HL-60/S4 treated with retinoic acid at 250 ng/mL for 4 days and 3 days (cell line): Measurements from ENCODE around the gene PPP1R1B.

Experiments used
- in situ Hi-C: fragments of 300-500 bp; cut with MboI; formaldehyde crosslinking; loops from 2 replicates; pipeline ENCODE4 v1.7.0; 2022; ENCODE audit warnings: low sequenced_read_pairs

Gene PPP1R1B

GRCh38 chr17:39651923-39652586 is 25.3 kb downstream of the PPP1R1B start:
- in situ Hi-C loops: no loop called here

- in situ Hi-C loops: no loop called here
These were observed 26.0 kb downstream of the PPP1R1B start for GRCh38 chr17:39652587-39653315.

GRCh38 chr17:39653316-39653661 is 26.5 kb downstream of the PPP1R1B start:
- in situ Hi-C loops: no loop called here

- in situ Hi-C loops: no loop called here
These were observed 27.0 kb downstream of the PPP1R1B start for GRCh38 chr17:39653662-39654331.

GRCh38 chr17:39655105-39655504 is 28.4 kb downstream of the PPP1R1B start:
- in situ Hi-C loops: no loop called here

GRCh38 chr17:39658346-39658745 is 31.6 kb downstream of the PPP1R1B start:
- in situ Hi-C loops: no loop called here

GRCh38 chr17:39658760-39659159 is 32.0 kb downstream of the PPP1R1B start:
- in situ Hi-C loops: no loop called here

GRCh38 chr17:39659279-39660010 is 32.7 kb downstream of the PPP1R1B start:
- in situ Hi-C loops: no loop called here

GRCh38 chr17:39660011-39660360 is 33.2 kb downstream of the PPP1R1B start:
- in situ Hi-C loops: no loop called here

GRCh38 chr17:39660397-39661385 is 33.9 kb downstream of the PPP1R1B start:
- in situ Hi-C loops: no loop called here

GRCh38 chr17:39661744-39662541 is 35.2 kb downstream of the PPP1R1B start:
- in situ Hi-C loops: no loop called here

- in situ Hi-C loops: no loop called here
These were observed 36.0 kb downstream of the PPP1R1B start for GRCh38 chr17:39662551-39663339.

GRCh38 chr17:39663340-39663687 is 36.6 kb downstream of the PPP1R1B start:
- in situ Hi-C loops: no loop called here

GRCh38 chr17:39663688-39664580 is 37.2 kb downstream of the PPP1R1B start:
- in situ Hi-C loops: no loop called here

GRCh38 chr17:39664581-39665561 is 38.1 kb downstream of the PPP1R1B start, which contains the start of gene TCAP:
Gene TCAP, plus strand, starts transcription at chr17:39665349. Its CDS starts 11 bp downstream, at chr17:39665360.
- in situ Hi-C loops: no loop called here

- in situ Hi-C loops: no loop called here
These were observed 39.0 kb downstream of the PPP1R1B start for GRCh38 chr17:39665642-39666224.
